Keratinocyte (primary cell): ENCODE results near the gene C4orf50. TPM values are rescaled to one million over a fixed set of nuclear protein-coding genes. Genes with fewer than 3 reads are reported as not detected.

Source experiments
- DNase-seq: peaks from one replicate; pipeline ENCODE4 v3.0.0-alpha.2; 2011; ENCODE audit warnings: low read depth, missing footprints, low spot score
- FAIRE-seq: peaks from 2 replicates; lab custom pipeline; 2011; peaks lifted over from hg19 to GRCh38; lab: Jason Lieb, UNC
- H2AFZ ChIP-seq: 2 replicates; pipeline ENCODE4 v1.6.0; 2012; ENCODE audit warnings: low read length, control low read depth, inconsistent platforms; ENCODE audit not compliant: control insufficient read depth
- H3K27ac ChIP-seq: 2 replicates; pipeline ENCODE4 v1.5.1; 2011; ENCODE audit warnings: low read length; ENCODE audit not compliant: control insufficient read depth, insufficient read depth
- H3K27me3 ChIP-seq: 3 replicates; pipeline ENCODE4 v1.6.0; 2011; ENCODE audit warnings: low read length; ENCODE audit not compliant: control insufficient read depth, insufficient read depth; ENCODE audit errors: extremely low read depth
- H3K36me3 ChIP-seq, 2 experiments: 2 replicates in 1 of 2; 3 replicates in 1 of 2; pipeline ENCODE4 v1.5.1; 2011; ENCODE audit warnings: low read length in 2 of 2, mild to moderate bottlenecking in 1 of 2; ENCODE audit not compliant: control insufficient read depth in 2 of 2, insufficient read depth in 2 of 2; ENCODE audit errors: extremely low read depth in 1 of 2
- H3K4me1 ChIP-seq: 3 replicates; pipeline ENCODE4 v1.5.1; 2011; ENCODE audit warnings: low read length; ENCODE audit not compliant: control insufficient read depth, insufficient read depth; ENCODE audit errors: extremely low read depth
- H3K4me2 ChIP-seq: 3 replicates; pipeline ENCODE4 v1.6.0; 2011; ENCODE audit warnings: low read depth, low read length; ENCODE audit not compliant: control insufficient read depth, insufficient read depth; ENCODE audit errors: extremely low read depth
- H3K4me3 ChIP-seq, 3 experiments: fragments of 200-600 bp in 1 of 3; sonication (generic) in 1 of 3; 2 replicates in 2 of 3; 3 replicates in 1 of 3; pipeline ENCODE4 v1.5.1; 2011 to 2016; ENCODE audit warnings: low read length in 3 of 3, mild to moderate bottlenecking in 3 of 3, control low read depth in 2 of 3, inconsistent platforms in 1 of 3, low read depth in 1 of 3, mixed read lengths in 1 of 3, mixed run types in 1 of 3, moderate library complexity in 1 of 3; ENCODE audit not compliant: control insufficient read depth in 2 of 3, insufficient read depth in 2 of 3; ENCODE audit errors: extremely low read depth in 1 of 3
- H3K79me2 ChIP-seq: 2 replicates; pipeline ENCODE4 v1.6.0; 2012; ENCODE audit warnings: low read length; ENCODE audit not compliant: control insufficient read depth, insufficient read depth
- H3K9ac ChIP-seq: 3 replicates; pipeline ENCODE4 v1.6.0; 2011; ENCODE audit warnings: low read length; ENCODE audit not compliant: control insufficient read depth, insufficient read depth; ENCODE audit errors: extremely low read depth
- H3K9me1 ChIP-seq: 3 replicates; pipeline ENCODE4 v1.6.0; 2011; ENCODE audit warnings: low read length; ENCODE audit not compliant: control insufficient read depth, insufficient read depth; ENCODE audit errors: extremely low read depth
- H3K9me3 ChIP-seq: 2 replicates; pipeline ENCODE4 v1.5.1; 2012; ENCODE audit warnings: low read depth, low read length; ENCODE audit not compliant: control insufficient read depth
- H4K20me1 ChIP-seq: 3 replicates; pipeline ENCODE4 v1.6.0; 2011; ENCODE audit warnings: low read length; ENCODE audit not compliant: control insufficient read depth, insufficient read depth; ENCODE audit errors: extremely low read depth
- CTCF ChIP-seq, 3 experiments: IDR thresholded peaks in 1 of 3; conservative IDR thresholded peaks in 1 of 3; optimal IDR thresholded peaks in 1 of 3; 2 replicates in 2 of 3; 3 replicates in 1 of 3; pipeline versions ENCODE3 to v1.5.1; 2011; ENCODE audit warnings: low read length in 3 of 3, mild to moderate bottlenecking in 3 of 3, moderate library complexity in 2 of 3, control low read depth in 1 of 3, inconsistent platforms in 1 of 3; ENCODE audit not compliant: insufficient read depth in 2 of 3; ENCODE audit errors: extremely low read depth in 1 of 3
- EZH2 ChIP-seq: IDR thresholded peaks from one replicate; pipeline ENCODE4 v1.6.1; 2012; ENCODE audit warnings: inconsistent platforms, mild to moderate bottlenecking, low read length, moderate library complexity
- dilution Hi-C: fragments of 300-500 bp; cut with MboI; formaldehyde crosslinking; loops from one replicate; pipeline ENCODE4 v1.7.0; 2020; ENCODE audit warnings: low sequenced_read_pairs; ENCODE audit not compliant: extremely low pct_ligation_motif_present
- polyA plus RNA-seq, 5 experiments: library from polyadenylated mRNA; depleted of rRNA in 3 of 5; stranded (reverse) in 3 of 5; stranded (forward) in 1 of 5; unstranded in 1 of 5; fragments of >200 nt; gene quantifications; 1 replicate in 1 of 5; 2 replicates in 3 of 5; 3 replicates in 1 of 5; pipeline versions ENCODE4 v1.2.1 to v1.2.3, GENCODE V29; 2011 to 2012; ENCODE audit warnings: missing spikeins in 2 of 5, low read depth in 1 of 5, low replicate concordance in 1 of 5

The C4orf50 gene
- polyA plus RNA-seq, 1 donor (not counting 4 experiments of a cell fraction or from before 2014, with no cell fraction given): not detected

GRCh38 chr4:5974321-5974720 is 43.9 kb downstream of the C4orf50 start:
- no peaks in the 10 kb centered on the region for H3K79me2 ChIP-seq
- H3K36me3 ChIP-seq: no peaks in the 10 kb centered on the region
- no peak overlapping the region for H2AFZ ChIP-seq
- TF ChIP-seq CTCF (optimal IDR thresholded peaks at IDR 0.05 in 1 of 3, IDR thresholded peaks at IDR 0.05 in 1 of 3, conservative IDR thresholded peaks at IDR 0.05 in 1 of 3; ENCODE audit: extremely low read depth in 1 of 3, insufficient read depth in 2 of 3, low read length in 3 of 3): no peak
- TF ChIP-seq EZH2: no peak
- H3K4me1 ChIP-seq: no peaks in the 10 kb centered on the region
- no peaks in the 10 kb centered on the region for H3K9me1 ChIP-seq
- no peak for DNase-seq
- no peak overlapping the region for H3K4me2 ChIP-seq
- dilution Hi-C loops: no loop called here
- no peak for FAIRE-seq
- H3K27ac ChIP-seq: no peak overlapping the region
- no peak overlapping the region for H3K4me3 ChIP-seq
- H3K9me3 ChIP-seq: no peaks in the 10 kb centered on the region
- no peak overlapping the region for H3K9ac ChIP-seq
- no peaks in the 10 kb centered on the region for H4K20me1 ChIP-seq
- H3K27me3 ChIP-seq: no peaks in the 10 kb centered on the region

- H3K9me1 ChIP-seq: no peaks in the 10 kb centered on the region
Measured at GRCh38 chr4:5973486-5974220, 44.6 kb downstream of the C4orf50 start.

More at GRCh38 chr4:5973486-5974220, 44.6 kb downstream of the C4orf50 start:
- no peaks in the 10 kb centered on the region for H3K36me3 ChIP-seq
- H3K4me3 ChIP-seq: no peak overlapping the region
- H3K79me2 ChIP-seq: no peaks in the 10 kb centered on the region
- H3K9ac ChIP-seq: no peak overlapping the region
- no peaks in the 10 kb centered on the region for H3K27me3 ChIP-seq
- dilution Hi-C loops: no loop called here
- TF ChIP-seq EZH2: no peak
- TF ChIP-seq CTCF (optimal IDR thresholded peaks at IDR 0.05 in 1 of 3, IDR thresholded peaks at IDR 0.05 in 1 of 3, conservative IDR thresholded peaks at IDR 0.05 in 1 of 3; ENCODE audit: extremely low read depth in 1 of 3, insufficient read depth in 2 of 3, low read length in 3 of 3): no peak
- H4K20me1 ChIP-seq: no peaks in the 10 kb centered on the region
- no peak overlapping the region for H3K4me2 ChIP-seq
- DNase-seq (no peak), FAIRE-seq (no peak)
- H2AFZ ChIP-seq: no peak overlapping the region
- H3K4me1 ChIP-seq: no peaks in the 10 kb centered on the region
- H3K27ac ChIP-seq: no peak overlapping the region
- H3K9me3 ChIP-seq: no peaks in the 10 kb centered on the region
